ENCODE data around the gene SLC27A3.

Gene SLC27A3

GRCh38 chr1:153801028-153801625 is 25.9 kb downstream of the SLC27A3 start:
- no peak for DNase-seq

DNA sequence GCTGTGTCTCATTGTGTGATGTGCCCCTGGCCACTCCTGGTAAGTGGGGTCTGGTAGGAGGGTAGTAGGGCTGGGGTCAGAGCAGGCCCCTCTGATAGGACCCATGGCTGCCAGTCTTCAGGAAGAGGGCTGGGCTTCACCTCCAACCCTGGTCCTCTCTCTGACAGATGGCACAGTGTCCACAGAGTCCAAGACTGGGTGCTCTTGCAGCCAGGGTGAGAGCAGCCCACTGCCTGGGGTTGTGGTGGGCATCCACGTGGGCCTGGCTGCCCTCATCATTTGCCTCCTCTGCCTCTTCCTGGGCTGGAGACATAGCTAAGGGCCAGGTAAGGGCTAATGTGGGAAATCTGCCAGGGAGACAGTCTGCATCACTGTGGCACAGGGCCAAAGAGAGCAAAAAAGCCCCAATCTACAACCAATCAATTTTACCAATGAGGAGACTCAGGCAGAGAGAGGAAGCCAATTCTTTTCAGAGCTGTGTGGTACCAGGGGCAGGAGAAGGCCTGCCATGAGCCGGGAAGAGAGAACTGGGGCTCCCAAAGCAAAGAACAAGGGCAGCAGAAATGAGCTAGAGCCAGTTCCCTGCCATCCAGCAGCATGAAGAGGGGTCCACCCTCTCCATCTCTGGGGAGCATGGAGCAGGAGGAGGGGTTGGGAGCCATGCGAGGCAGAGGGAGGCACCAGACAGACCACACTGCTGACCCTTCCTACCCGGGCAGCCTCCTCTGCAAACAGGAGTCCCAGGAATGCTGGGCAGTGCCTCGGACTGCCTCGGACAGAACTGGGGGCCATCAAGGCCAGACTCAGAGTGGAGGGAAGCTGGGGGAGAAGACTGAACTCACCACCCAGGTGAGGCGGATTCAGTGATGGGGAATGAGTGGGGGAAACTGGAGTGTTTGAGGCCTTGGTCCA is 26.8 kb downstream of the SLC27A3 start:
- no peak for DNase-seq

DNA sequence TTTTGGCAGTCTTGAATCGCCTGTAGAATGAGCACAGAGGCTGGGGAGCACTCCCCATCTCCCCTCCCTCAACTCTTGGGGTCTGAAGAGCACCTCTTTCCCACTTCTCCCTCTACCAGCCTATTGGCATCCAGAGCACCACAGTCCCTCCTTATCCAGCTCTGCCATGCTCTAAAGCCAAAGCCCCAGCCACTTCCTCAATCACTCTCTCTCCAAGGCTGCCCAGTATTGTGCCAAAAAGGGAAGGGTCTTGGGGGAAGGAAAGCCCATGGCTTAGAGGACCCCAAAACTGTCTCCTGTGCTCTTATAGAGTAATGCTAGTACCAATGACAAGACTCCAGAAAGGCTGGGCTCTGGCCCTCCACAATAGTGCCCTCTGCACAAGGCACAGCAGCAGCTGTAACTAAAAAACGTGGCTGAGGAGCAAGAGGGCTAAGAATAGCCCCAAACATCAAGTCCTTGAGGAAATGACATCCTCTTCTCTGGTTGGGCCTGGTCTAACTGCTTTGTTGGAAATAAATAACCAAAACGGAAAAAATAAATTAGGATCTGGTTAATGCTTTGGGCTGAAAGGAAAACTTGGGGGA is 28.4 kb downstream of the SLC27A3 start:
- no peak for DNase-seq

DNA sequence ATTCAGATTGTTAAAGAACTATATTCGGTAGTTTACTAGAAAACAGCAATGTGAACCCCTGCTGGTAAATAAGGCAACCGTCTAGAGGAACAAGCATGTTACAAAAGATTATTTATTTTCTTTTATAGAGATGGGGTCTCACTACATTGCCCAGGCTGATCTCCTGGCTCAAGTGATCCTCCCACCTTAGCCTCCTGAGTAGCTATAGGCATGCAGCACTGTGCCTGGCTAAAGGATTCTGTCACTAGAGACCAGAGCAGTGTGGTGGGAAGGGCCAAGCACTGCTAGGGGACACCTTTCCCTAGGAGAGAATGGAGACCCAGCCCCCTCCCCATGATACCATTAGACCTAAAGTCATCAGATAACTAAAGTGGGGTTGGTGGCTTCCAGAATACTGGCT is 28.9 kb downstream of the SLC27A3 start:
- no peak for DNase-seq

DNA sequence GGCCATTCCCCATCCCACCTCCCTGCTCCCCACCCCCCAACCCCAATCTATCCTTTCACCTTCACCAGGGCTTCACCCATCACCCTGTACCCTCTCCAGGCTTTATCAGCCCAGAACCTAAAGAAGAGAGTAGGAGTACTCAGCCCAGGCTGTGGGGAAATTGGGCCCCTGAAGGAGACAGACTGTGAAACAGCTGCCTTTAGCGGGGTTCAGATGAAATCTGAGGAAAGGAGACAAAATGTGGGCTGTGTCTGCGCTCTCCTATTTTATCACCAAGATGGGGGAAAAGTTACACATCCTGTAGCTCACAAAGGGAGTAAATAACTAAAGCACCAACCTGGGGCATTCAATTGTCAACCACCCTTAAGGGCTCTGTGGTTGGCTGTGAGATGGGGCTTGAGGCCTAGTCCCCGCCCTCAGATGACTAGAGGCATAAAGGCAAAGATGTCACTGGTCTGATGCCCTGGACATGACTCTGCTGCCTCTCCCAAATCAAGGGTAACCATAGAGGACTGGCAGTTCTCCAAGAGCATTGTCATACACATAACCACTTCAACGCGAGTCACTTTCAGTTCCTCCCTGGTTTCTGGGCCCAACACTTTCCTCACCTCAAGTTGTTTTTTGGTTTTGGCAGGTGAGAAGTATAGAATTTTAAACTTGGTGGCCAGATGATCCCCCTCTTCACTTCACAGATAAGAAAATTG is 30.0 kb downstream of the SLC27A3 start:
- no peak for DNase-seq

DNA sequence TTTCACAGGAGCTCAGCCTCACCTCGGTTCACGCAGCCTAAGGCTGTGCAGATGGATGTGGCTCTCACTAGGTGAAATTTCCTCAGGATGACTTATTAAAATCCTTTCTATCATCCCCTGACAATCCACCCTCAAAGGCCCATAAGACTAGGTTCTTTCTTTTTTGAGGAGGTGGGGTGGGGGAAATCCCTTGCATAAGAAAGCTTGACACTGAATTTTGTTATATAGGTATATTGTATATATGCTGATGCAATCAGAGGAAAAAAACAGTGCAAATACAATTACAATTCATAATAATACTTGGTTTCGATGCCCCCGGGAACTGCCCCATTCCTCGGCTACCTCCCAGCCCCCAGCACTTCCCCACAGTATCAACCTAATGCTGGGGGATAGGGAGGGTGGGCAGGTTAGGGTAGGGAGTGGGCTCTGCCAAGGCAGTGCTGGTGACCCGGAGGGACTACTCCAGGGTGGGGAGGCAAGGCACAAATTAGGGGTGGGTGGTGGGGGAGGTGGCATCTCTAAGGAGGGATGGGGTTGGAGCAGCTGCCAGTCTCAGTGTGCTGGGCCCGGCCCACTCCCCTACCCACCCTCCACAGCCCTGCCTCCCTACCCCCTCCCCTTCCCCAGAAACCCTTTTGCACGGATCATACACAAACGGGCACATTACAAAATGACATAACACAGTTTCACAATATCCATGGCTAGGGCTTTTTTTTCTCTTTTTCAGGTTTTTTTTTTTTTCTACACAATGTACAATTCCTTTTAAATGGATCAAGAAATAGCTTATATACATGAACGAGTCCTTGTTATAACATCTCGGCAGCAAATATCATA is 30.9 kb downstream of the SLC27A3 start:
- no peak for DNase-seq

DNA sequence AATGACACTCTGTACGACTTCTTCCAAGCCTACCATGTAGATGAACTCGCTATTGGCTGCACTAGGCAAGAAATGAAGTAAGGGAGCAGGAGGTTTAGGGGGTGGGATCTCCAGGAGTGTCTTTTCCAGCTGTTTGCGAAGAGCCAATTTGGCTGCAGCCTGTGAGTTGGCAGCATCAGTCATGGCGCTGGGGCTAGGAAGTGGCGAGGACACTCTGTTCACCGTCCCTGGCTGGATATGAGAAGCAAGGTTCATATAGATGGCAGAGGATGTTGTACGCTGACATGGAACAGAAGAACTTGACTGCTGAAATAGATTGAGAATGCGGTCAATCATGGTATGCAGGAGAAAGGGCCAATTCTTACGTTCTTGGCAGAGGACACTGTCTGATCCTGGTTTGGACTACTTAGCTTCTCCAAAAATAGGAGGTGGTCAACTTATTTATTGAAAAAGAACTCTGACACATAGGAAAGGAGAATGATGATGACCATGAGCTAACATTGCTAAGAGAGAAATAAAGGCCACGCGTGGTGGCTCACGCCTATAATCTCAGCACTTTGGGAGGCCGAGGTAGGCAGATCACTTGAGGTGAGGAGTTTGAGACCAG is 41.2 kb downstream of the SLC27A3 start:
- no peak for DNase-seq

- DNase-seq, result no peak
These were observed 43.7 kb downstream of the SLC27A3 start for GRCh38 chr1:153818876-153819275.

DNA sequence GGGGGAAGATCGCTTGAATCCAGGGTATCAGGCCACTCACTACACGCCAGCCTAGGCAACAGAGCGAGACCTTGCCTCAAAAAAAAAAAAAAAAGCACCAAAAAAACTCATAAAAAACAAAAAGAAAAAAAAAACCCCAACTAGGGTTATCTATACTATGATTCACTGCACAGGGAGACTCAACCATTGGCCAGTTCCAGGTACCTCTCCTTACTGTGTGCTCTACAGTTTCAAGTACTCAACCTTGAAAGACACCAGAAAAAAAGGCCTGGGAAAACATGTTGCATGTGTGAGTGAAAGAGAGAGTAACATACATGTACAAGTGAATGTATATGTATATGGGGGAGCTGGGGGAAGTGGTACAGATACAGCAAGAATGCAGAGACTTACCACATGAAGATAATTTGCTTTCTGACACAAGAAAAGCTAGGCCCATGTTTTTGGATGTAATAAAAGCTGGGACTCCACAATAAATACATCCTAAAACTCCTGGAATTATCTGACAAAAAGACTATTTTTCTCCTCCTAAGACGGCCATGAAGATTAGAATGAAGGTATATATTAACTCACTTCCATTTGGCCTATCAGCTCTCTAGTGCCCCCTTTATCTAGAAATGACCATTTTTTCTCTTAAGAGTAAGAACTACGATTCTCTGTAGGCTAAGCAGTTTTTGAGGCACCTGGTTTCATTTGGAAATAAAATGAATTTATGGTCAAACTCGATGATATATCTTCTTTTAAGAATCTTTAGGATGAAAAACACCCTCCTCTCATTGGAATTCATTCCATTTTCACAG is 52.2 kb downstream of the SLC27A3 start:
- DNase-seq, result no peak
